ENCODE results near the gene MDN1.

- TF ChIP-seq CTCF (IDR thresholded peaks at IDR 0.05) (no peak), EP300 (IDR thresholded peaks at IDR 0.05) (no peak), POLR2A (IDR thresholded peaks at IDR 0.05) (no peak)
These were observed 141.1 kb downstream of the MDN1 start for GRCh38 chr6:89678531-89678930.

Data from stomach (tissue), 4 donors.